Bronchial epithelial cell (primary cell): ENCODE data around the gene ITGB3. TPM values are rescaled to one million over a fixed set of nuclear protein-coding genes. Genes with fewer than 3 reads are reported as not detected.

Source experiments
- DNase-seq: peaks from one replicate; pipeline ENCODE4 v3.0.0-alpha.2; 2010; ENCODE audit warnings: low read depth
- FAIRE-seq: peaks from 2 replicates; lab custom pipeline; 2011; peaks lifted over from hg19 to GRCh38; lab: Jason Lieb, UNC
- H3K27me3 ChIP-seq: 2 replicates; pipeline ENCODE4 v1.5.1; 2011; ENCODE audit warnings: low read length; ENCODE audit not compliant: control insufficient read depth, insufficient read depth
- H3K36me3 ChIP-seq: 2 replicates; pipeline ENCODE4 v1.5.1; 2011; ENCODE audit warnings: low read length; ENCODE audit not compliant: control insufficient read depth, insufficient read depth
- H3K4me3 ChIP-seq: 2 replicates; pipeline ENCODE4 v1.5.1; 2011; ENCODE audit warnings: mild to moderate bottlenecking, low read depth, low read length, control low read depth
- total RNA-seq: library from RNA; depleted of rRNA; stranded (reverse); fragments of >200 nt; gene quantifications from 2 replicates; pipeline ENCODE4 v1.2.1, GENCODE V29; 2014
- TF ChIP-seq, protein P1 (sequence below): IDR thresholded peaks from 2 replicates; pipeline ENCODE4 v1.5.1; 2011; ENCODE audit warnings: mild to moderate bottlenecking, moderate library complexity, low read length, control low read depth, inconsistent platforms; ENCODE audit not compliant: insufficient read depth, severe bottlenecking

The ITGB3 gene
- total RNA-seq, 1 donor from 2014 or later = 0.26 TPM

DNA sequence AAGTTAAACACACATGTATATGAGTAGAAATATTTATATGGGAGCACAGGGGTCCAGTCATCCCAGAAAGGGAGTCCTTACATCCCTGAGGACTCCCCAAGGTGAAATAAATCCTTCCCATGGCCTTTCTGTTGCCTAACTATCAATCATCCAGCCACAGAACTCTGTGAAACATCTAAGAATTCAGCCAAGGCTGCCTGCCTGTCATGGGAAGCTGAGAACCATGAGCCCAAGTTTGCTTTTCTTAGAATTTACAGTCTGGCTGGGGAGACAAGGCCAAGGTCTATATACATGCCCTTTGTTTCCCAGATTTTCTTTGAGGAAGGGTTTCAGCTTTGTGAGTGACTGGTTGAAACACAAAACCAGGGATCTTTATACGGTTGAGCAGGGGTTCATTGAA lies 28.7 kb upstream of the ITGB3 start:
- FAIRE-seq (no peak), DNase-seq (no peak)
- TF ChIP-seq, protein P1, sequence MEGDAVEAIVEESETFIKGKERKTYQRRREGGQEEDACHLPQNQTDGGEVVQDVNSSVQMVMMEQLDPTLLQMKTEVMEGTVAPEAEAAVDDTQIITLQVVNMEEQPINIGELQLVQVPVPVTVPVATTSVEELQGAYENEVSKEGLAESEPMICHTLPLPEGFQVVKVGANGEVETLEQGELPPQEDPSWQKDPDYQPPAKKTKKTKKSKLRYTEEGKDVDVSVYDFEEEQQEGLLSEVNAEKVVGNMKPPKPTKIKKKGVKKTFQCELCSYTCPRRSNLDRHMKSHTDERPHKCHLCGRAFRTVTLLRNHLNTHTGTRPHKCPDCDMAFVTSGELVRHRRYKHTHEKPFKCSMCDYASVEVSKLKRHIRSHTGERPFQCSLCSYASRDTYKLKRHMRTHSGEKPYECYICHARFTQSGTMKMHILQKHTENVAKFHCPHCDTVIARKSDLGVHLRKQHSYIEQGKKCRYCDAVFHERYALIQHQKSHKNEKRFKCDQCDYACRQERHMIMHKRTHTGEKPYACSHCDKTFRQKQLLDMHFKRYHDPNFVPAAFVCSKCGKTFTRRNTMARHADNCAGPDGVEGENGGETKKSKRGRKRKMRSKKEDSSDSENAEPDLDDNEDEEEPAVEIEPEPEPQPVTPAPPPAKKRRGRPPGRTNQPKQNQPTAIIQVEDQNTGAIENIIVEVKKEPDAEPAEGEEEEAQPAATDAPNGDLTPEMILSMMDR = no peak
- Histone ChIP-seq H3K27me3 (no peaks in the 10 kb centered on the region), H3K4me3 (no peak overlapping the region), H3K36me3 (no peaks in the 10 kb centered on the region)

DNA sequence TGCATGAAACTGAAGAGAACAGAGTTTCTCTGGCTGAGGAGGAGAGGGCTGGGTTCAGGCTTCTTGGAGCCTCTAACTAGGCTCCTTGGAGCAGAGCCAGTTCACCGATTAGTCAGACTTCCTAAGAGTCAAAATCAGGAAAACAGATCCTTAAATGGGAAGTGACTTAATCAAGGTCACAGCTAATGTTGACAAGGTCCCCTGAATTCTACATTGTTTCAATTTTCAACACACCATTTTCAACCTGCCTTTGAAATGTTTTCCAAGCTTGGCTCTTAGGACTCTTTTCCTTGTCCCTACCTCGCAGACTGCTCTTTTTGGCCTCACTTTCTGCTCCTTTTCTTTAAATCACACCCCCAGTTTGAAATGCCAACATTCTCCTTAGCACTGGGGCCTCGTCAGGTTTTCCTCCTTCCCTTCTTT lies 28.2 kb upstream of the ITGB3 start:
- peak; percentile 89 for DNase-seq
- Histone ChIP-seq H3K27me3 (no peaks in the 10 kb centered on the region), H3K4me3 (no peak overlapping the region), H3K36me3 (no peaks in the 10 kb centered on the region)
- no peak for FAIRE-seq
- TF ChIP-seq, protein P1 = no peak

- DNase-seq = no peak
- FAIRE-seq = no peak
- no peaks in the 10 kb centered on the region for H3K27me3 ChIP-seq
- H3K36me3 ChIP-seq = no peaks in the 10 kb centered on the region
- TF ChIP-seq, protein P1 = no peak
- no peak overlapping the region for H3K4me3 ChIP-seq
Measured at GRCh38 chr17:47225911-47226688, 27.5 kb upstream of the ITGB3 start.

DNA sequence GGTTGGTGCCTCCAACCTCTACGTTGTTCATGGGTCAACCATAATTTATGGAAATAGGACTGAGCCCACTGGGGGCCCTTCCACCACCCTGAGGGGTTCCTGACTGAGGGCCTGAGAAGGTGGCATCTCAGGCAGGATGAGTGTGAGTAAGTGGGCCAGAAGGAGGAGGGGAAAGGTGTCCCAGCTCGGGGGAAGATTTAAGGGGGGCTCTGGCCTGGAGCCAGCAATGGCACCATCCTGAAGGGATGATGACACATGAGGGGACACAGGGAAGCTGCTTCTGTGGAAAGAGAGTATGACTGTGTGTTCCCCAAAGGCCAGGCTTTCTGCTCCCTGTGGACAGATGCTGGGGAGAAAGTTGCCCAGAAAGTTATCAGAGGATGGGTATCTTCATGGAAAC lies 25.8 kb upstream of the ITGB3 start:
- H3K4me3 ChIP-seq = no peak overlapping the region
- TF ChIP-seq, protein P1 = no peak
- no peak for FAIRE-seq
- no peak for DNase-seq
- H3K36me3 ChIP-seq = no peaks in the 10 kb centered on the region
- no peaks in the 10 kb centered on the region for H3K27me3 ChIP-seq

- FAIRE-seq = peak; percentile 32
- Histone ChIP-seq H3K36me3 (no peaks in the 10 kb centered on the region), H3K4me3 (no peak overlapping the region), H3K27me3 (no peaks in the 10 kb centered on the region)
- TF ChIP-seq, protein P1 = peak; percentile 99
- DNase-seq = peak; percentile 91
Measured at GRCh38 chr17:47229535-47230443, 23.8 kb upstream of the ITGB3 start.
